Nephron (organoid): ENCODE data around the gene PTPRA.

Experiments used
- H3K27ac Mint-ChIP-seq, 3 experiments: 2 replicates each; pipeline ENCODE4 v1.8.0; 2020; ENCODE audit warnings: mixed read lengths in 3 of 3, mild to moderate bottlenecking in 2 of 3, moderate library complexity in 1 of 3
- H3K27me3 Mint-ChIP-seq: 2 replicates; pipeline ENCODE4 v1.8.0; 2021; ENCODE audit warnings: low read depth, mild to moderate bottlenecking, moderate library complexity, mixed read lengths
- H3K36me3 Mint-ChIP-seq: 2 replicates; pipeline ENCODE4 v1.8.0; 2020; ENCODE audit warnings: low read depth, mixed read lengths
- H3K4me1 Mint-ChIP-seq: 2 replicates; pipeline ENCODE4 v1.8.0; 2020; ENCODE audit warnings: mixed read lengths
- H3K4me3 Mint-ChIP-seq, 3 experiments: 2 replicates each; pipeline ENCODE4 v1.8.0; 2020; ENCODE audit warnings: mild to moderate bottlenecking in 3 of 3, mixed read lengths in 3 of 3, moderate library complexity in 2 of 3
- H3K9me3 Mint-ChIP-seq: 2 replicates; pipeline ENCODE4 v1.8.0; 2020; ENCODE audit warnings: mixed read lengths
- CTCF ChIP-seq, 3 experiments: fragments of 200-600 bp; sonication (generic); IDR thresholded peaks; one replicate each; pipeline ENCODE4 v1.5.0; 2021; ENCODE audit warnings: antibody characterized with exemption in 3 of 3; ENCODE audit not compliant: unreplicated experiment in 3 of 3

PTPRA gene

GRCh38 chr20:2875690-2876203 is 2.5 kb downstream of the PTPRA start:
- no peak for TF ChIP-seq CTCF (IDR thresholded peaks at IDR 0.05; ENCODE audit: unreplicated experiment in 3 of 3)
- H3K27me3 Mint-ChIP-seq, result peaks cover 19% of the 10 kb centered on the region
- H3K27ac Mint-ChIP-seq, result peak overlapping the region in 1 of 3 experiments; percentile 37
- H3K4me1 Mint-ChIP-seq, result peaks cover 49% of the 10 kb centered on the region
- peak overlapping the region; percentile 51 to 91 (median 78) for H3K4me3 Mint-ChIP-seq
- peaks cover 11% of the 10 kb centered on the region for H3K36me3 Mint-ChIP-seq
- H3K9me3 Mint-ChIP-seq, result no peaks in the 10 kb centered on the region

GRCh38 chr20:2878515-2878914 is 5.2 kb downstream of the PTPRA start:
- Mint-ChIP-seq H3K4me3 (no peak overlapping the region), H3K27me3 (no peaks in the 10 kb centered on the region), H3K27ac (no peak overlapping the region), H3K9me3 (no peaks in the 10 kb centered on the region), H3K36me3 (peaks cover 11% of the 10 kb centered on the region), H3K4me1 (peaks cover 33% of the 10 kb centered on the region)
- no peak for TF ChIP-seq CTCF (IDR thresholded peaks at IDR 0.05; ENCODE audit: unreplicated experiment in 3 of 3)

GRCh38 chr20:2879146-2879545 is 5.9 kb downstream of the PTPRA start:
- Mint-ChIP-seq H3K4me3 (no peak overlapping the region), H3K9me3 (no peaks in the 10 kb centered on the region), H3K4me1 (peaks cover 39% of the 10 kb centered on the region), H3K27me3 (no peaks in the 10 kb centered on the region), H3K36me3 (peaks cover 15% of the 10 kb centered on the region), H3K27ac (no peak overlapping the region)
- no peak for TF ChIP-seq CTCF (IDR thresholded peaks at IDR 0.05; ENCODE audit: unreplicated experiment in 3 of 3)

- Mint-ChIP-seq H3K27ac (no peak overlapping the region), H3K36me3 (peaks cover 18% of the 10 kb centered on the region), H3K4me1 (peaks cover 31% of the 10 kb centered on the region), H3K4me3 (no peak overlapping the region), H3K27me3 (no peaks in the 10 kb centered on the region), H3K9me3 (no peaks in the 10 kb centered on the region)
- TF ChIP-seq CTCF (IDR thresholded peaks at IDR 0.05; ENCODE audit: unreplicated experiment in 3 of 3), result no peak
These were observed 7.4 kb downstream of the PTPRA start for GRCh38 chr20:2880650-2881049.

- no peak overlapping the region for H3K27ac Mint-ChIP-seq
- TF ChIP-seq CTCF (IDR thresholded peaks at IDR 0.05; ENCODE audit: unreplicated experiment in 3 of 3), result no peak
- peaks cover 13% of the 10 kb centered on the region for H3K4me1 Mint-ChIP-seq
- H3K36me3 Mint-ChIP-seq, result peaks cover 7% of the 10 kb centered on the region
- no peak overlapping the region for H3K4me3 Mint-ChIP-seq
- H3K27me3 Mint-ChIP-seq, result no peaks in the 10 kb centered on the region
- H3K9me3 Mint-ChIP-seq, result no peaks in the 10 kb centered on the region
These were observed 10.7 kb downstream of the PTPRA start for GRCh38 chr20:2883726-2884637.
